Non-pigmented ciliary epithelial cell (primary cell): ENCODE data around the gene KRT26.
"Not testable (repeated sequence)": the region's sequence is repeated elsewhere in the genome, so short reads cannot be mapped to it uniquely, and the experiment has no call there.

Source experiments
- DNase-seq: peaks from one replicate; pipeline ENCODE4 v3.0.0-alpha.2; 2010; ENCODE audit warnings: low read depth

The KRT26 gene

DNA sequence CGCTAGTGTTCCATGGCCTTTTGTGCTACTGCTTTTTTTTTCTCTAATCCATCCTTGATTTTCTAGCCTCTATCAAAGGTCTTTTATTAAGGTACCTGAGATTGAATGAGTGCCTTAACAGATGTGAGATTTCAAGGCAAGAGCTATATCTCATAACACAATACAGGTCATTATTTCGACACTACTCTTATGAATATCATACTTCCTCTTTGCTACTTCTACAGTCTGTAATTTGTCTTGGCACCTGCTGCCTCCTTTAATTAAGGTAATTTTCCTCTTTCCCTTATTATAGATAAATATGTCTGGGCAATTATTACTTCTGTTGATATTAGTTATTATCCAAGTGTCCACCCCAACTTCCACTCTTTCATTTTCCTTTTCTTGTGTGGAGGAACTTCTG, 22.5 kb upstream of the KRT26 start:
- no peak for DNase-seq

DNA sequence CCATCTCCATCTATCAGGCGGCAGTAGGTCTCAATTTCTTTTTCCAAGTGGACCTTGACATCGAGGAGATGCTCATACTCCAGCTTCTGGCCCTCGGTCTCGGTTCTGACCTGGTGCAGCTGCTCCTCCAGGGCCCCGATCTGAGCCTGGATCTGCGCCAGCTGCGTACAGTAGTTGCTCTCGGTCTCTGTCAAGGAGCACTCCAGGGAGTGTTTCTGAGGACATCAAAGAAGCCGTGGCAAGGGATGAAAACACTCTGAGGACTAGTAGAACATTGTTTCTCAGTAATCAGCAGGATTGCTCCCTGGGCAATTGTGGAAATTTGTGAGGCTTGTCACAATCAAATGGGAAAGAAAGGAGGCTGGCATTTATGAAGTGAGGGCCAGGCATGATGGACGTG, 21.8 kb upstream of the KRT26 start:
- no peak for DNase-seq

DNA sequence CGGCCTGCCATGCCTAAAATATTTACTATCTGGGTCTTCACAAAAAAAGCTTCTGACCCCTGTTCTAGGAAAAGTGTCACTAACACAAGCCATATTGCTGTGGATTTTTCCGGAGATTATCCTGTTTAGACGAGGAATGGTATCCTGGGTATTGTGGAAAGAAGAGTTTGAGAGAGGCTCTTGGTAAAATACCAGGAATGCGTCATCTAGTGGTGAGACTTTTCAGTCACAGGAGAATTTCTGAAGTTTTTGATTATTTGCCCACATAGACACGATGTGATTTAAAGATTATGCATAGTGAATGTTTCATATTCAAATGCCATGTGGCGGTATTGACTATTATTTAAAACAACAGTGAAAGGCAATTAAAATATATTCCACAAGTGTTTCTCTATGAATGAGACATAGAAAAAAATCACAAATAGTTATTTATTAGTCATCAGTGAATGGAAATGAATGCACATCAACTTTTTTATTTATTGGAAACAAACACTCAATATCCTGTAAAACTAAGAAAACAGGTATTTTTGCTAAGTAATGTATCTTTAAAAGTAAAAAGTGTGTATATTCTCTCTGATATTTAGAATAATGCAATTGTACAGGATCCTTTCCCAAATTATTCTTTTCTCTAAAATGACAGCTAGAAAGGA, 19.9 kb upstream of the KRT26 start:
- no peak for DNase-seq

DNA sequence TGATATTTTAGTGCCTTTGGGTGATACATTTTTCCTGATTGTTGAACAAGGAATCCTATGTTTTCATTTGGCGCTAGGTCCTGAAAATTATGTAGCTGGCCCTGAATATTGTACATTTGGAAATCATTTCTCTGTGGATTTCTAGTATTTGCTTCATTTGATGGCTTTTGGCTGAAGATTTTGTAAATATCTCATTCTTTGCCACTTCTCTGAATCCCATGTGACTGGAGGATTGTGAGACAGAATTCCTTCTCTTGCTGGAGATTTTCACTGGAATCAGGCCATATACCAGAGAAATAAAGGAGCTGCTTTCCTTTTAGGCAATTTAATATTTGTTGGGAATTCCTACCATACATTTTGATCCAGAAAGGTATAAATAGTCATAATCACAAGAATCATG, 19.1 kb upstream of the KRT26 start:
- DNase-seq = no peak

DNA sequence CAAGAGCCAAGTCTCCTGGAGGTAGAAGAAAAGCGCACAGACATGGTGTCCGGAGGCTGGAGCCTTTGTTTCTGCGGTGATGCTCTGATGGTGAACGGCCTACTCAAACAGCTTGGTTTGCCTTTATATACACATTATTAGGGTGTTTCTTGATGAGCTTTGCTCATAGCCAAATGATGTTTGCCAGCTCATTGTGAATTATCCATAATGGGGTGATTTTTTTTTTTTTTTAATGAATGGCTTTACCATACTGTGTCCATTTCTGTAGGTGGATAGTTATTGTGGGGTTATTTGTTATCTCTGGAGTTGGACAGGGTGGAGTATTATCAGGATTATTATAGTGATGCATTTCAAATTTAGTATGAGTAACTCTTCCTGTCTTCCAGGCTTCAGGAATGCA, 10.4 kb upstream of the KRT26 start, which contains the start of gene KRT27:
Gene KRT27, minus strand, starts transcription at position 101 of the 400 bp plus-strand sequence. Its CDS starts 57 bp downstream, at position 44.
- no peak for DNase-seq

DNA sequence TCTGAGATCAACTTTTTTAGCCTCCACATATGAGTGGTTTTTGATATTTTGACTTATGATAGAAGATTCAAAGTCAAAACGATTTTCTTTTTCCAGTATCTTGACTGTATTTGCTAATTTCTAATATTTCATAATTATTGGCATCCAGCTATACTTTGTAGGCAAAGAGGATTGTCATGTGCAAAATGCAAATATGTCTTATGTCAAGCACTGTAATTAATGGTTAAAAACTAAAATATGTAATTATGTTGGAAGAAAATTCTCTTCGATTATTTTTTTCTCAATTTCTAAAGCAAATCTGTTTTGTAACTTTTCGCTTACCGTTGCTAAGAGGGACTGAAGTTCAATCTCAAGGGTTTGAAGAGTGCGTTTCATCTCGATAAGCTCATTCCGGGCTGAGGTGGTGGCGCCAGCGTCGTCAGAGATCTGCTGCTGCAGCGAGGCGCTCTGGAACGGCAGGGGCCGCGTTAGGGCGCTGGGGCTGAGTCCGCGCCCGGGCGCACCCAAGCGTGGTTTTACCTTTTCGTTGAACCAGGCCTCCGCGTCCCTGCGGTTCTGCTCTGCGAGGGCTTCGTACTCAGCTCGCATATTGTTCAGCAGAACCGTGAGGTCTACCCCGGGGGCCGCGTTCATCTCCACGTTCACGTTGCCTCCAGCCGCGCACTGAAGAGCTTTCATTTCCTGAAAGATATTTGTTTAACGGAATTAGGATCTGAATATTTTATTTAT, 7.3 kb upstream of the KRT26 start:
- no peak for DNase-seq

DNA sequence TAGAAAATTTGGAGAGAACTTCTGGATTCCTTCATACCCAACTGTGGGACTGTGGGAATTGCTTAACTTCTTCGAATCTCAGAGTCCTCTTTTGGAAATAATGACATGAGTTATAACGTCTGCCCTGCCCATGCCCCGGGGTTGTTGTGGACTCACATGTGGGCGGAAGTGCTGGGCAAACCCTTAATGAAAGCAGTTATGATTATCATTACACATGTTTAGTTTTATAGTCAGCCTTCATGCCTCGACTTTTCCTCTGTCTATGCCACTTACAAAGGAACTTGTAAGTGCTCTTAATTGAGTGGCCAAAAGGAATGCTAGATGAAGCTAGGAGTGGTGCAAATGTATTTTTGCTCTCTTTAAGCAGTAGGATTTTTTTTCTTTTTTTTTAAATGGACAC, 6.5 kb upstream of the KRT26 start:
- no peak for DNase-seq

DNA sequence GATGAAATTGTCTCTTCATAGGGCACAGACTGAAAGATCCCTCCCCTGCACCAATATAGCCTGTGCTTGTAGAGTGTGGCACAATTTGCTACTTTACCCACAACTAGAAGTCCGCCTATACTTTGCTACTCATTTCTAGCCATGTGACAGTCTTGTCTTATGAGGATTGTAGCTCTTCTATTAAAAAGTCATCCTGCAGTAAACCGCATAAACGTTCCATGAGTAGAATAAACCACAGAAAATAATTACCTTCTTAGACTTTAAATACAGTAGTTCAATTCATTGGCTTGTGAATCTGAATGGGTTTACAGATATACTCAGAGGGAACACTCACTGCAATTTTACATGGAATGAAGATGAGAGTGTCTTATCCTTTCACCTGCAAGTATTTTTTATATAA, 6.0 kb upstream of the KRT26 start:
- DNase-seq = no peak

DNA sequence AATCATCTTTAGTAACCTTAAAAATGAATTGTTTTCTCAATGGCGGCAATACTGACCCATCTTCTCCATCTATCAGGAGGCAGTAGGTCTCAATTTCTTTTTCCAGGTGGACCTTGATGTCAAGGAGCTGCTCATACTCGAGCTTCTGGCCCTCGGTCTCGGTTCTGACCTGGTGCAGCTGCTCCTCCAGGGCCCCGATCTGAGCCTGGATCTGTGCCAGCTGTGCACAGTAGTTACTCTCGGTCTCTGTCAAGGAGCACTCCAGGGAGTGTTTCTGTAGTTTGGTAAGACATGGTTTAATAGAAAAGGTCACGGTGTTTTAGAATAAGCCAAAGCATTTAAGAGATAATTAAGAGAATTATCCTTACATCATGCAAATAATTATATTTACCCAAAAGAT, 5.5 kb upstream of the KRT26 start:
- DNase-seq = no peak

DNA sequence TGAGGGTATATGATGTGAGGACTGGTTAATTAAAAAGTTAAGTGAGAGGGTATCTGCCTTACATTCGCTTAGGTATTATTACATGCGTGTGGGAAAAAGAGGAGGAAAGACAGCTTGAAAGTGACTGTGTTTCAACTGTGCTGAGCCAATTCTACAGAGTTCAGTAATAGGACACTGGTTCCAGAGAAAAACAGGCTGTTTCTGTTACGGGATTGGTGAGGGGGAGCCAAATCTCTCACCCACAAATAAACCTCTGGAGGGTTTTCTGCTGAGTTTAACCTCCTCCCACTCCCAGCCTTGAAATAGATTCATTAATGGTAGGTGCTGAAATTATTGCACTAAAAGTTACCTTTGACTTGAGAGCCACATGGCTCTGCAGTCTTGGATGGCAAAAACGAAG, 3.9 kb upstream of the KRT26 start:
- no peak for DNase-seq

DNA sequence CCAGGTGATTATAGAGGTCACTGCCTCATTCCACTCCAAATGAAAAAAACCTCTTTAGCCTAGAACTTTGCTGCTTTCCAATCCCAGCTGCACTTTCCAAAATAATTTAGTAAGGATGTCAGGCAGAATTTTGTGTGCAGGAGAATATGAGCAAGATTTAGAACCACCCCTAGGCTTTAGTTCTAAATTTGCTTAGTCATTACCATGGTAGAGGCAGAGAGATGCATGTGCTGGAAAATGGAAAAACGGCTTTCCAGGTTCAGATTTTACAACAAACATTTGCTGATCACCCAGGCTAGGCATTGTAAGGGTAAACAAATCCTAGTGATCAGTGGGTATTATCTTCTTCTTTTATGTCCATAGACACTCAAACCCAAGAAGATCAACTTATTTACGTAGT, 6.3 kb downstream of the KRT26 start:
- no peak for DNase-seq

DNA sequence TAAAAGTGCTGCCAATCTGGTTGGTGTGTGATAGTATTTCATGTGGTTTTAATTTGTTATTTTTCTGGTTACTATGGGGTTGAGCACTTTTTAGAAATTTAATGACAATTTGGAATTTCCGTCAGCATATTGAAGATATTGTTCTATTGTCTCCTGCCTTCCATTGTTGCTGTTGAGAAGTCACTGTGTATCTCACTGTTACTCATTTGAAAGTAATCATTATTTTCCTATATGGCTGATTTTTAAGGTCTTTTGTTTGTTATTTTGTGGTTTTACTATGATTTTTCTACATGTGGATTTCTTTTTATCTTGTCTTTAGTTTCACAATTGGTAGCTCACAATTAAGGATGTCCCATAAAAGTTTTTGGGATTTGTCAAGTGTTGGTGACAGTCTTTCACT, 8.2 kb downstream of the KRT26 start:
- DNase-seq = no peak

DNA sequence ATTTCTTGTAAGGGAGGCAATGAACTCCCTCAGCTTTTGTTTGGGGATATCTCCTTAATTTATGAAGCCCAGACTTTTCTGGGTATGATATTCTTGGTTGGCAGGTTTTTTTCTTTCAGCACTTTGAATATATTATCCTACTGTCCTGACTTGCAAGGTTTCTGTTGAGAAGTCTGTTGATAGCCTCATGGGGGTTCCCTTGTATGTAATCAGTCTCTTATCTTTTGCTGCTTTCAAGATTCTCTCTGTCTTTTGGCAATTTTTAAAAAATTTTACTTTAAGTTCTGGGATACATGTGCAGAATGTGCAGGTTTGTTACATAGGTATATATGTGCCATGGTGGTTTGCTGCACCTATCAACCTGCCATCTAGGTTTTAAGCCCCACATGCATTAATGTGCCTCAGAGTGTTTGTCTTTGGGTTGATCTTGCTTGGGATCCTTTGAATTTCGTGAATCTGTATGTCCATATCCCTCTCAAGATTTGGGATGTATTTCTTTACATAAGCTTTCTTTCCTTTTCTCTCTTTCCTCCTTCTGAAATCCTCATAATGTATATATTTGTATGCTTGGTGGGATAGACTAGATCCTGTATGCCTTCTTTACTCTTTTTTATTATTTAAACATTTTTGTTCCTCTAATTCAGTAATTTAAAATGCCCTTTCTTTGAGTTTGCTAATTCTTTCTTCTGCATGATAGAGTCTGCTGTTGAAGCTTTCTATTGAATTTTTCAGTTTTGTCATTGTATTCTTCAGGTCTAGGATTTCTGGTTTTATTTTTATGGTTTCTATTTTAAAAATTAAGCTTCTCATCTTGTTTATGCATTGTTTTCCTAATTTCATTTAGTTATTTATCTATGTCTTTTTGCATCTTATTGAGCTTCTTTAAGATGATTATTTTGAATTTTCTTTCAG, 11.6 kb downstream of the KRT26 start:
- no peak for DNase-seq

DNA sequence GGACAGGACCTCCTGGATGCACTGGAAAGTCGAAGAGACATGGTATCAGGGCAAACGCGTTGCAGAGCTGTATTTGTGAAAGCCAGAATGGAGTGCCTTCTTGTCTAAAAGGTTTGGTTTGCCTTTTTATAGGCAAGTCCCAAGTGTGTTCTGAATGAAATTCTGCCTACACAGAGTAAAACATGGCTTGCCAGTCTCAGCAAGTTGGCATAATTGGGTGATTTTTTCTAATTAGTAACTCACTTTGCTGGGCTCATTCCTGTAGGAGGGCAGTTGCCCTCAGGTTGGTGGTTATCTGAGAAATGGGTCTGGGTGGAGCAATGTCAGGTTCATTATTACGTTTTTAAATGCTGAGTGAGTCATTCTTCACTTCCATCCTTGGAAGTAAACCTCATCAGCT, 16.8 kb downstream of the KRT26 start, which contains the start of gene KRT25:
Gene KRT25, minus strand, starts transcription at position 101 of the 400 bp plus-strand sequence. Its CDS starts 60 bp downstream, at position 41.
- no peak for DNase-seq

DNA sequence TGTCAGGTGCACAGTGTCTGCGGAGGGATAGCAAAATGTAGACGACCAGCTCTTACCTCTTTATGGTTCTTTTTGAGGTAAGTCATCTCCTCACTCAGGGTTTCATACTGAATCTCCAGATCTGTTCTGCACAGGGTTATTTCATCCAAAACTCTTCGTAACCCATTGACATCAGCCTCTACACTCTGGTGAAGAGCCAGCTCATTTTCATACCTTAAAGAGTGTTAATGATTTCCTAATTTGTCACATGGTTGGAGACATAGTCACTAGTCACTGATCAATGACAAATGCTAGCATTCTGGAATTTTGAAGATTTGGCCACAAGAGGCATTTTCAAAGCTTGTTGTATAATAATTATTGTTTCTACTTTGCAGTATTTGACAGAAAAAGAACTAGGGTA, 18.2 kb downstream of the KRT26 start:
- DNase-seq = no peak

DNA sequence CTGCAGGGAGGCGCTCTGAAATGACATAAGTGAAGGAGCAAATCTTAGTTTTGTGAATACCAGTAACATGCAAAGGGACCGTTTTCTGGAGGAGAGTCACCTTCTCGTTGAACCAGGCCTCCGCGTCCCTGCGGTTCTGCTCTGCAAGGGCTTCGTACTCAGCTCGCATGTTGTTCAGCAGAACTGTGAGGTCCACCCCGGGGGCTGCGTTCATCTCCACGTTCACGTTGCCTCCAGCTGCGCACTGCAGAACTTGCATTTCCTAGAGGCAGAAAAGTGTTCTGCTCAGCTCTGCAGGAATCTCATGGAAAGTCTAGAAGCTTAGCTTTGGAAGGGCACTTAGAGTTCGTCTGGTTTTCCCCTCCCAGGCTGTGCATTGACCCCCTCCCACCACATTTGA, 20.9 kb downstream of the KRT26 start:
- no peak for DNase-seq

DNA sequence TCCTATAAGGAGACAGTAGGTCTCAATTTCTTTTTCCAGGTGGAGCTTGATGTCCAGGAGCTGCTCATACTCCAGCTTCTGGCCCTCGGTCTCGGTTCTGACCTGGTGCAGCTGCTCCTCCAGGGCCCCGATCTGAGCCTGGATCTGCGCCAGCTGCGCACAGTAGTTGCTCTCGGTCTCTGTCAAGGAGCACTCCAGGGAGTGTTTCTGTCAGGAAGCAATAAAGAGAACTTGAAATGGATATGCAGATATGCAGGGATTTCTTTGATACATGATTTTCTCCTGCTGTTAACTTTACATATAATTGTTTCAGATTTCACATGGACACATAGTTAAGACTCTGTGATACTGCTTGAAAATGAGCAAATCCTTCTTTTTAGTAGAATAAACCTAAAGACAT, 21.6 kb downstream of the KRT26 start:
- no peak for DNase-seq

DNA sequence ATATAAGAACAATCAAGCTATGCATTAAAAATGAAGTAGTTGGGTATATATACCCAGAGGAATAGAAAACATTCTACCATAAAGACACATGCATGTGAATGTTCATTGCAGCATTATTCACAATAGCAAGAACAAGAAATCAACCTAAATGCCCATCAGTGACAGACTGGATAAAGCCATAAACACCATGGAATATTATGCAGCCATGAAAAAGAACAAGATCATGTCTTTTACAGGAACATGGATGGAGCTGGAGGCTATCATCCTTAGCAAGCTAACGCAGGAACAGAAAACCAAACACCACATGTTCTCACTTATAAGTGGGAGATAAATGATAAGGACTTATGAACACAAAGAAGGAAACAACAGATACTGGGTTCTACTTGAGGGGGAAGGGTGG, 23.3 kb downstream of the KRT26 start:
- DNase-seq = not testable (repeated sequence)

DNA sequence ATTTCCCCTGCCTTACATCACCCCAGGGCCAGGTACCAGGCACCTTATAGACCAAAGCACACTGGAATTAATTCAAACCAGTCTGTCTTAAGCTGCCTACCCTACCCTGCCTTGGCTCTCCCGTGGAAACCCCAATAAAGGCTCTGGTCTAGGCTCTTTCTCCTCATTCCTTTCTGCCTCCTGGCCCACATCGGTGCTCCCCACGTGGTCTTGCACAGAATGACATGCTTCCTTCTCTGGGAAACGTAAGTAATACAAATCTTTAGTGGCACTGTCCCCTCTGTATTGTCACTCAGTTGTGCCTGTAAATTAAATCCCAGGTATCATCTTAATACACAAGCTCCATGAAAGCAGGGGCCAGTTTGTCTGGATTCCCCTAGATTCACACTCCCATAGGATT, 33.4 kb downstream of the KRT26 start:
- no peak for DNase-seq

DNA sequence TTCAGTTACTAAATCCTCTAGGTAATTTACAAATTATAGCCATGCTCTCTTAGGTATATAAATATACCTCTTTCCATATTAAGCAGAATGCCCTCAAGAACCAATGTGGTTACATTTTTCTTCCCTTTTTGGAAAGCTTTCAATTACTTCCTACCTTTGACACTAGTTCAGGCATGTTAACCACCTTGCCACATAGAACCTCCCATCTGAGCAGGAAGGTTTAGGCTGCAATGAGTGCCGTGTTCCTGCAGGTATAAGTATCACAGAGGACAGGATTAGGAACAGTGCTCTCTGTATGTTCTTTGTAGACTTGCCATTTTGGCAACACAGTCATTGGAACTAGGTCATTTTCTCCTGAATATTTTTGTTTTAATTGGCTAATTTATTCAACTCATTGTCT, 37.0 kb downstream of the KRT26 start:
- DNase-seq = no peak

DNA sequence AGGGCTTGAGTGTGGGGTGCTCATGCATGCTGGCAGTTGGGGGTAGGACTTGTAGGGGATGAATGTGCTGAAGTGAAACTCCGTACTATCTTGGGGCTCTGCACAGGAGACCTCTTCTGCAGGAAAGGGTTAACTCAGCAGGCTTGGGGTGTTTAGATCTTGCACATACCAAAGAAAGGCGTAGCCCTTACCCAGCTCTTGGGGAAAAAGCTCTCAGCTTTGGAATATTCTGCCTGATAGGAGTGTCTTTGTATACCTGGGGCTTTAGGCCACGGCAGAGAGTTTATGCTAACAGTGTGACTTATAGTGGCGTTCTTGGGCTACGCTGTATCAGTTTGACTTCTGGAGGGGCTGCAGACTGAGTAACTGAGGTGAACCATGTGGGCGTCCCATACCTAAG, 38.0 kb downstream of the KRT26 start:
- no peak for DNase-seq

DNA sequence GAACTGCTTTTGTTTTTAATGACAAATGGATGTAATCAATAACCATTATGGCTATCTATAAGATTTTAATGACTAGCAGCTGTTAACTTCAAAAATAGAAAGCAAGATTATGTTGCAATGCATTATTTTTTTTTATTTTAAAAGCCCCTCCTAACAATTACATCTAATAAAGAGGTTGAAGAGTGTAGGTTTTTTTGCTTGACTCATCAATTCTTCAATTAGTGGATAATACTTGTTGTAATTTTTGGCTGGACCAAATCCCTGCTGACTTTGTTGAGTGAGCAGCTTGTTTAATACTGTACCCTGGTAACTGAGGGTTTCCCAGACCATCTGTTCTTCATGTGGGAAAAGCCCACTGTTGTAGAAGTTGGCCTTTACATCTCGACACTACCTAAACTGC, 41.0 kb downstream of the KRT26 start:
- DNase-seq = no peak
